NCI-H2227 treated with DMSO at 0.1 percent for 48 hours (cell line): ENCODE measurements around the gene SMAD3.

Experiments
- DNase-seq: peaks from one replicate; lab custom pipeline; 2025; lab: John Stamatoyannopoulos, UW

Gene SMAD3

GRCh38 chr15:67125589-67126502 lies 60.4 kb downstream of the SMAD3 start:
- DNase-seq: no peak

- DNase-seq: no peak
Observed at GRCh38 chr15:67126551-67127330, 61.3 kb downstream of the SMAD3 start.

GRCh38 chr15:67127331-67127664 lies 61.9 kb downstream of the SMAD3 start:
- DNase-seq: no peak

GRCh38 chr15:67127965-67128364 lies 62.6 kb downstream of the SMAD3 start:
- no peak for DNase-seq

- DNase-seq: no peak
Observed at GRCh38 chr15:67130166-67130565, 64.8 kb downstream of the SMAD3 start.

GRCh38 chr15:67130673-67131601 lies 65.5 kb downstream of the SMAD3 start:
- DNase-seq: no peak

- DNase-seq: no peak
Observed at GRCh38 chr15:67132276-67132675, 66.9 kb downstream of the SMAD3 start.

GRCh38 chr15:67133026-67133425 lies 67.6 kb downstream of the SMAD3 start:
- no peak for DNase-seq

GRCh38 chr15:67133738-67134066 lies 68.3 kb downstream of the SMAD3 start:
- DNase-seq: no peak

GRCh38 chr15:67134067-67134838 lies 68.9 kb downstream of the SMAD3 start:
- no peak for DNase-seq

GRCh38 chr15:67134871-67135492 lies 69.6 kb downstream of the SMAD3 start:
- DNase-seq: no peak

GRCh38 chr15:67135494-67135893 lies 70.1 kb downstream of the SMAD3 start:
- DNase-seq: no peak

- no peak for DNase-seq
Observed at GRCh38 chr15:67136802-67137201, 71.4 kb downstream of the SMAD3 start.

- no peak for DNase-seq
Observed at GRCh38 chr15:67137319-67137718, 71.9 kb downstream of the SMAD3 start.

- no peak for DNase-seq
Observed at GRCh38 chr15:67137951-67138848, 72.8 kb downstream of the SMAD3 start.

GRCh38 chr15:67138891-67139855 lies 73.8 kb downstream of the SMAD3 start:
- DNase-seq: peak; percentile 6

- no peak for DNase-seq
Observed at GRCh38 chr15:67140078-67140833, 74.9 kb downstream of the SMAD3 start.
